Measurements from ENCODE around the gene EIF3D. TPM values are rescaled to one million over a fixed set of nuclear protein-coding genes. Genes with fewer than 3 reads are reported as not detected.
A peak's percentile ranks its signal among the peaks of the same experiment; 100 is the strongest.

Gene EIF3D
- total and polyA plus RNA-seq, 2 of the 8 experiments (the other 6 are each of a cell fraction or from before 2014, with no cell fraction given), result 195 to 408 TPM

- peak overlapping the region; percentile 60; the same call in 1 of the 2 replicates for H2BK12ac ChIP-seq (ENCODE audit: low read depth, low read length)
- no peak overlapping the region for H3K56ac ChIP-seq (replicated peaks; ENCODE audit: insufficient read length, low read depth, low read length)
- H3K4me3 ChIP-seq (ENCODE audit: extremely low read depth in 1 of 4, insufficient read depth in 2 of 4, low read depth in 3 of 4, low read length in 4 of 4), result no peak overlapping the region
- H3K79me2 ChIP-seq (ENCODE audit: control insufficient read depth in 1 of 2, insufficient read depth in 2 of 2, low read length in 2 of 2), result no peaks in the 10 kb centered on the region
- 70% methylated on average over 5 of the region's 5 CpGs; no CpG with 5 or more reads in 1 of the 2 experiments for WGBS, 2 experiments (ENCODE audit: extremely low coverage in 1 of 2, insufficient coverage in 1 of 2, insufficient read length in 1 of 2, insufficient replicate concordance in 2 of 2, low coverage in 1 of 2, low lambda C conversion rate in 2 of 2, missing lambda C conversion rate in 1 of 2)
- H2BK15ac ChIP-seq (ENCODE audit: low read length), result no peak overlapping the region
- no peak overlapping the region for H3K14ac ChIP-seq (ENCODE audit: insufficient read length)
- H4K20me1 ChIP-seq (replicated peaks in 1 of 2; ENCODE audit: control insufficient read depth in 1 of 2, insufficient read depth in 2 of 2, low read length in 2 of 2), result no peaks in the 10 kb centered on the region
- no peaks in the 10 kb centered on the region for H3K36me3 ChIP-seq (ENCODE audit: control insufficient read depth in 2 of 4, insufficient read depth in 4 of 4, low read length in 3 of 4)
- no peaks in the 10 kb centered on the region for H3K79me1 ChIP-seq (ENCODE audit: low read depth, low read length)
- peak overlapping the region; percentile 62; the same call in 1 of the 2 replicates for H4K8ac ChIP-seq (ENCODE audit: extremely low read depth, insufficient read depth, low read length)
- no peak for DNase-seq (ENCODE audit: low read depth in 1 of 2, low spot score in 2 of 2)
- peak overlapping the region; percentile 32; the same call in 1 of the 2 replicates for H3K18ac ChIP-seq (ENCODE audit: extremely low read depth, low read length)
- ChIA-PET CTCF (ENCODE audit: partially characterized antibody) (interaction anchor here (0.9 to 2.2 kb wide), 5 partner anchors 16 to 302 kb away, joined by 4 to 9 read pairs (median 7); no protein-coding TSS in a partner anchor), POLR2A (ENCODE audit: partially characterized antibody) (interaction anchor here (0.6 kb wide), 1 partner anchor 33 kb away, joined by 3 read pairs; no protein-coding TSS in a partner anchor)
- no peak overlapping the region for H3K23ac ChIP-seq (ENCODE audit: insufficient read length)
- no peak for FAIRE-seq
- H3K27ac ChIP-seq (ENCODE audit: low read depth, low read length), result no peak overlapping the region
- H2BK120ac ChIP-seq (replicated peaks; ENCODE audit: low read depth, low read length), result no peak overlapping the region
- no peaks in the 10 kb centered on the region for H3K9me3 ChIP-seq (ENCODE audit: insufficient read depth in 2 of 2, low read depth in 1 of 2, low read length in 1 of 2)
- H4K5ac ChIP-seq (ENCODE audit: insufficient read length, low read depth, low read length), result no peak overlapping the region
- H2AK5ac ChIP-seq (ENCODE audit: low read depth, low read length), result no peak overlapping the region
- peak overlapping the region; percentile 8; the same call in 1 of the 2 replicates for H2AFZ ChIP-seq (ENCODE audit: low read length)
- H2BK5ac ChIP-seq (ENCODE audit: low read depth, low read length), result no peak overlapping the region
- no peaks in the 10 kb centered on the region for H3K27me3 ChIP-seq (replicated peaks in 1 of 4; ENCODE audit: control insufficient read depth in 3 of 4, extremely low read depth in 1 of 4, insufficient read depth in 3 of 4, low read length in 3 of 4)
- no peak overlapping the region for H4K91ac ChIP-seq (replicated peaks; ENCODE audit: insufficient read length, low read length)
- no peaks in the 10 kb centered on the region; the same call in 1 of the 2 replicates for H3K23me2 ChIP-seq (ENCODE audit: low read depth, low read length)
- no peak overlapping the region for H3K4me2 ChIP-seq (ENCODE audit: insufficient read depth in 1 of 2, low read depth in 2 of 2, low read length in 2 of 2)
- peak overlapping the region; percentile 71 for H3K4ac ChIP-seq (replicated peaks; ENCODE audit: insufficient read length, low read depth, low read length)
- no peak overlapping the region for H3K9ac ChIP-seq (replicated peaks in 1 of 4; ENCODE audit: extremely low read depth in 1 of 4, low read depth in 3 of 4, low read length in 3 of 4)
- H3K4me1 ChIP-seq (replicated peaks in 1 of 4; ENCODE audit: control insufficient read depth in 3 of 4, insufficient read depth in 4 of 4, low read length in 3 of 4), result peaks cover 0 to 2% (median 0%) of the 10 kb centered on the region in 4 experiments; a peak in 1 of 7 replicates
- H2BK20ac ChIP-seq (ENCODE audit: low read length), result no peak overlapping the region; the same call in 1 of the 2 replicates
- no peak for TF ChIP-seq CTBP2 (IDR thresholded peaks at IDR 0.05; ENCODE audit: borderline replicate concordance, insufficient read depth, insufficient read length, low read length)
- no peak for TF ChIP-seq RAD21 (IDR thresholded peaks at IDR 0.05 in 1 of 2, conservative IDR thresholded peaks at IDR 0.05 in 1 of 2; ENCODE audit: low read depth in 2 of 2, low read length in 2 of 2)
- TF ChIP-seq SAP30 (IDR thresholded peaks at IDR 0.05; ENCODE audit: insufficient read depth, insufficient replicate concordance, low read length), result no peak
- no peak for TF ChIP-seq EP300 (IDR thresholded peaks at IDR 0.05; ENCODE audit: borderline replicate concordance in 1 of 2, low read depth in 2 of 2, low read length in 2 of 2)
- no peak for TF ChIP-seq CHD1 (IDR thresholded peaks at IDR 0.05; ENCODE audit: low read depth, low read length)
- no peak for TF ChIP-seq KDM1A (IDR thresholded peaks at IDR 0.05; ENCODE audit: borderline replicate concordance, low read length)
- no peak for TF ChIP-seq RFX5 (IDR thresholded peaks at IDR 0.05; ENCODE audit: borderline replicate concordance, low read depth, low read length)
- no peak for TF ChIP-seq CTCF (IDR thresholded peaks at IDR 0.05; ENCODE audit: control extremely low read depth in 1 of 3, insufficient read depth in 1 of 3, low read depth in 1 of 3, low read length in 3 of 3)
- no peak for TF ChIP-seq BACH1 (IDR thresholded peaks at IDR 0.05; ENCODE audit: low read length)
These were observed 25.1 kb upstream of the EIF3D start for GRCh38 chr22:36554098-36554497.
